Mucosa of gallbladder (tissue), 1 donor: Measurements from ENCODE around the gene ZNF136. TPM values are rescaled to one million over a fixed set of nuclear protein-coding genes. Genes with fewer than 3 reads are reported as not detected.
A peak's percentile ranks its signal among the peaks of the same experiment; 100 is the strongest.

Experiments used
- DNase-seq: peaks from one replicate; pipeline ENCODE4 v3.0.0-alpha.2; 2020; ENCODE audit warnings: low spot score
- total RNA-seq: library from RNA; stranded (reverse); gene quantifications from one replicate; pipeline ENCODE4 v1.2.1, GENCODE V29; 2021
- donor health status: DM: no; HTN: no; CAD: no.

The ZNF136 gene
- total RNA-seq = 8.8 TPM

DNA sequence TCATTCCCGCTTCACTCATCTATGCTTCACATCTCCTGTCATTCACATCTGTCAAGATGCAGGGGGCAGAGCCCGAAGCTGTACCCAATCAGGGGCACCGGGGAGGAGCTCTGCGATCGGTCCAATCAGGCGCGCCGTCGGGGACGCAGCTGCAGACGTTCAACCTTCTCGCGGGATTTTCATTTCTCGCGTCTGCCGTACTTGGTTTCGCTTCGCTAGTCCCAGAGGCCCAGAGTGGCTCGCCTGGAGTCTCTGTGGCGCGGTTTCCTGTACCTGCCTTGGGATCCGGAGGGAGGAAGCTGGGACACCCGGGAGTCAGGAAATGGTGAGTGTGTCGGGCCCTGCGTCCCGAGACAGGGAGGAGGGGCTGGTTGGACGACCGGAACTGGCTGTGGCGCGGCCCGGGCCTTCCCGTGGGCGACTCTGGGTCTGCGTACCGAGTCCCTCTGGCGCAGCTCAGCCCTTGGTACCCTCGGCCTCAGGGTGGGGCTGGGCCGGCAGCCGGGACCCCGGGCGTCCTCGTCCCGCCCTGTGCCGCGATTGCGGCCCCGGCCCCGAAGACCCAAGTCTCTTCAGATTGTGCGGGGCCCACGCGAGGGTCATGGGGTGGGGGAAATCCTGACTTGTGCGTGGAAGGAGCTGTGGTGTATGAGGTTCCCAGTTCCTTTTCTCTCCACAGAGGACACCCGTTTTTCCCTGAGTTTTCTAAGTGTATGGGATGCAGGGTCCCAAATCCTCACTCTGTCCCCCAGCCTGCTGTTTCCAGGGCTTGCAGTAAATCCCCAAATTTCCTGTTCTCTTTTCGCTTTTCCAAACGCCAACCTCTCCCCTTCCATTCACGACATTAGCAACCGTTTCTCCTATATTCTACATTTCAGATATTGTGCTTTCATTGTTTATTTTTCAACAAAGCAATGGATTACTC lies at the start of gene ZNF136:
TSS of gene ZNF136 (plus strand) at position 215 of the 925 bp plus-strand sequence. CDS start at position 323, 108 bp downstream.
- peak; percentile 97 for DNase-seq

- no peak for DNase-seq
These were observed 49.8 kb upstream of the ZNF136 start for GRCh38 chr19:12113121-12113520.

DNA sequence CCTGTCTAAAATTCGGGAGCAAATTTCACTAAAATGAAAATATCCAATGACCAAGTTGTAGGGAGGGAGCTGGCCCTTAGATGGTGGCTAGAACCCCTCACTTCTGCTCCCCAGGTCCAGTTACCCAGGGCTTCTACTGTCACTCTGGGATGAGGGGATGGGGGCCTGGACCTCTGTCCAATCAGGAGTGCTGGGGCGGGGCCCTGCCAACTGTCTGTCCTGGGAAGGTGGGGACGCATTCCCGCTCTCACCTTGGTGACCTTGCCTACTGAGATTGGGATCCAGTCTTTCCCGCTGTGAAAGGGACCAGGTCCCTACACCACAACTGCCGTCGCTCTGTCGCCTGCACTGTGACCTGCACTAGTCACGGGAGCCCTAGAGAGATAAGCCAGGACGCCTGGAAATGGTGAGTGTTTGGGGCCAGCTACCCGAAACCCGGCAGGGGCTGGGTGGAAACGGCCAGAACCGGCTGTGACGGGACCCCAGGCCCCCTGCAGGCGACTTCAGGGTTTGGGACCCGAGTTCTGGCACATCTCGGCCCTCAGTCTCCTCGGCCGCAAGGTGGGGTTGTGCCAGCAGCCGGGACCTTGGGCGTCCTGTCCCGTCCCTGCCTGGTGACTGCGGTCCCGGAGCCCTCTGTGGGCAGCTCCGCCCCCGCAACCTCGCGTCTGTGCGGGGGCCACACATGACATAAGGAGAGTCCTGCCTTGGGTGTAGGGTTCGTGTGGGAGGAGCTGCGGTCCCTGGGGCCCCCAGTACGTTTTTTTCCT lies 45.5 kb upstream of the ZNF136 start:
- no peak for DNase-seq

GRCh38 chr19:12126707-12127106 lies 36.2 kb upstream of the ZNF136 start:
- no peak for DNase-seq

DNA sequence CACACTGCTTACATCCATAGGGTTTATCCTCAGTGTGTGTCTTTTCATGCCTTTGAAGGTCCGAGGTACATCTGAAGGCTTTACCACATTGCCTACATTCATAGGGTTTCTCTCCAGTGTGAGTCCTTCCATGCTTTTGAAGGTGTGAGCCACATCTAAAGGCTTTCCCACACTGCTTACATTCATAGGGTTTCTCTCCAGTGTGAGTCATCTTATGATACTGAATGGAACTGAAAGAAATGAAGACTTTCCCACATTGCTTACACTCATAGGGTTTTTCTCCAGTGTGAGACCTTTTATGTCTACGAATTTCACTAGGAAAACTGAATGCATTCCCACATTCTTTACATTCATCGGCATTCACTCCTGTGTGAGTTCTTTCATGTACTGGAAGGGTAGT lies 29.8 kb upstream of the ZNF136 start:
- DNase-seq = no peak

DNA sequence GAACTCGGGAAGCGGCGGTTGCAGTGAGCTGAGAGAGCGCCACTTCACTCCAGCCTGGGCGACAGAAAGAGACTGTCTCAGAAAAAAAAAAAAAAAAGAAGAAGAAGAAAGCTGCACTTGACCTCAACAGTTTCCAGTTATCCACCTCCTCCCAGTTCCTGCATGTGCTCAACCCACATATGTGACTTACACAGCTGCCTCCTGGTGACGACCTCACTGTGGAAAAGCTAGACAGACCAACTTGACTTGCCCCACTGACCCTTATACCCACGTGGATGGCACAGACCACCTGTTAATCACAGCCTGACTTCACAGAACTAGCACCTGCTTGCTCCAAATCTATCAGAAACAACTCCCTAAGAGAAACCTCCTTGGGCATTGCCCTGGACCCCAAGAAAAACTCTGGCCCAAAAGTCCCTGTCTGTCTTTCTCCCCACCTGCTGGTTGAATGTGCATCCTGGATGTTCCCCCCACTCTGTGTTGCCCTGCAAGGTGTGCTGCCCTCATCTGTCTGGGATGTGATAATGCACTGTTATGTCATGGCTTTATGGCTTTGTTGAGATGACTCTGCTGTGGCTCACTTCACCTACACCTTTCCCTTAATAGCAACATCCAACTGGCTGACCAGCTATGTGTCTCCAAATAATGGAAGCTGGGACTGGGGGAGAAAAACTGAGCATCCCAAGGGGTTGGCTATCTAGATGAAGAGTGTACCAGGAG lies 25.5 kb upstream of the ZNF136 start:
- no peak for DNase-seq

DNA sequence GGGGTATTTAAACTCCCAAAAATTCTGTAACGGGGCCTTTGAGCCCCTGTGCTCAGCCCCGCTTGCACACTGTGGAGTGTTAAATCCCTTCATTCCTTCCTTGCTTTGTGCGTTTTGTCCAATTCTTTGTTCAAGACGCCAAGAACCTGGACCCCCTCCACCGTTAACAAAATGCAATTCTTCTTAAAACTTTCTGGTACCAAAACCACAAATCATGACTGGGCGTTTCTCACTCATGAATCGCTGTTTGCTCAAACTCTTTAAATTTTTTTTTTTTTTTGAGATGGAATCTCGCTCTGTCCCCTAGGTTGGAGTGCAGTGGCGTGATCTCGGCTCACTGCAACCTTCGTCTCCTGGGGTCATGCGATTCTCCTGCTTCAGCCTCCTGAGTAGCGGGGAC lies 23.6 kb upstream of the ZNF136 start:
- DNase-seq = no peak

- DNase-seq = peak; percentile 97
These were observed 22.9 kb upstream of the ZNF136 start, which contains the start of gene ZNF20 for GRCh38 chr19:12139885-12140544. TSS of gene ZNF20 (minus strand) at chr19:12140350. CDS start at chr19:12140182, 168 bp downstream.

DNA sequence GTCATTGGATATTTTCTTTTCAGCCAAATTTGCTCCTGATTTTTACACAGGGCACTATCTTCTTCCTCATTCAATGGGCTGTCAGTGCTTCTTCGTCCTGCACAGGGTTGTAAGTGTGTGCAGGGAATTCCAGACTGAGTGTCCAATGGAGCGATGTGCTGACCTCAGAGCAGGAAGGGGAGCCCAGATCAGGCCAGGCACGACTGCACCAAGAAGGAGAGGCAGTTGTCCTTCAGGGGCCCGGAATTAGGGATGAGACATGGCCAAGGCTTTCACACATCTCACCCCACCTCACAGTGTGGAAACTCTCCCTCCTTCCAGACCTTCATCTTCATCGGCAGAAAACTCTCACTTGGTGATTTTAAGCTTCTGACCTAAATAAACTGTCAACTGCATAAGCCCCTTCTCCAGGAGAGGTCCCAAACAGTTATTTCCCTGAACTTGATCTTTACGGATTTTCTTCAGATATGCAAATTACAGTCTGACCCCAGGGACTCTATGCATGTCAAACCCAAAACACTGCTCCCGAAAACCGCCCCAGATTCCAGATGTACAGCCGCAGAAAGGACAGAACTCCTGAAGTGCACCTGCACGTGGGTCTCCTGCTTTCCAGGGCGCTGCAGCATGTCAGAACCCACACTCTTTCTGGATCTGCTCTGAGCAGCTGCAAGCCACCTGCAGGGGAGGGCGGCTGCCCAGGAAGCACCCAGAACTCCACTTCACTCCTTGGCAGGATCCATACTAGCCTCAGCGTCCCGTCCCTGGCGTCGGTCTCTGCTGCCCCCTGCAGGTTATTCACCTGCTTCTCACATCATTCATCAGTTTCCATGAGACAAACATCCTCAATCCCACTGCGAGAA lies 22.1 kb upstream of the ZNF136 start:
- DNase-seq = peak; percentile 91

- no peak for DNase-seq
These were observed 21.5 kb upstream of the ZNF136 start for GRCh38 chr19:12141405-12141736.

- no peak for DNase-seq
These were observed 17.5 kb upstream of the ZNF136 start for GRCh38 chr19:12145348-12145747.

GRCh38 chr19:12155324-12155860 lies 7.5 kb upstream of the ZNF136 start:
- no peak for DNase-seq

- DNase-seq = peak; percentile 88
These were observed 6.5 kb upstream of the ZNF136 start, which contains the start of gene ZNF625 for GRCh38 chr19:12156223-12157058. TSS of gene ZNF625 (minus strand) at chr19:12156734. CDS start at chr19:12156558, 176 bp downstream.

- DNase-seq = no peak
These were observed 3.0 kb upstream of the ZNF136 start for GRCh38 chr19:12159773-12160414.

DNA sequence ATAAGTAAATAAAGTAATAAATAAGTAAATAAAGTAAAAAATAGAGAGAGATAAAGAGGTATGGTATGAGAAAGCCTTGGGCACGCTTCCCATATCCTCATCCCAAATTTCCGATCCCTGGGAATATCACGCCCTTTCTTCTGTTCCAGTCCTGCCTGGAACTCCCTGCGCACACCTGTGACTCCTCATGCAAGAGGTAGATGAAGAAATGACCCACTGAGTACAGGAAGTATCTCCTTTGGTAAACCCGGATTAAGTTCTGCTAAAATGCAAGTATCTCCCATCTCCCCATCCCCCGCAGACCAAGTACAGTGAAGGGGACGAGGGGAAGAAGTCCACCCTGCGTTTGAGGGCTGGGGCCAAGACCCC lies 399 bp upstream of the ZNF136 start:
- no peak for DNase-seq

DNA sequence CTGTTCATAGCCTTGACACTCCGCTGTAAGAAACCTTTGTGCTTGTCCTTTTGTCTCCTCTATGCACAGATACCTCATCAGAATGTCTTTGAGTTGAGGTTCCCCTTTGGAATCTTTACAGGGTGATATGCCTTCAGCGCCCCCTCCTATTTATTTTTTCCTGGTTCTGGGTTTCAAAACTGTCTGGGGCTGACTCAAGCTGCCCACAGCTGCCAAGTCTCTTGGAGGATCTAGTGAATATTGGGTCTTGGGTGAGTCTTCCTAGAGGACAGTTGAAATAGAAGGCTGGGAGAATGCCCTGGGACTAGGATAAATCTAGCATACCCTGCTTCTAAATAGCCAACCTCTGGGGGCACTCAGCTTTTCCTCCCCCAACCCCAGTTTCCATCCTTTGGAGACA lies 930 bp downstream of the ZNF136 start:
- DNase-seq = no peak

DNA sequence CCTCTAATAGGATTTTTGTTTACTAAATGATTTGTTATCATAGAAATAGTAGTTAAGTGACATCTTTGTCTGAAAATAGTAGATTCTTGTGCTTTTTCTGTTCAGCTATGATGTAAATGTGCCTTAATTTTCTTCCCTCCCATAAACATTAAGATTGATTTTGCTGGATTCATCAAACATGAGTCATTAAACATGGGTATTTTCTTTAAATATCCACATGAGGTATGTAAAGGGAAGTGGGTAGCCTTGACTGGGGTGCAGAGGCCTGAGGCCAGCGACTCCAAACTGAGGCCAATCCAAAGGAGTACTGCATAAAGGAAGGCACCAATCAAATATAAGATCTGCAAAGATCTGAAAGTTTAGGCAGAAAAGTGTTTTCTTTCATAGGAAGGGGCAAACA lies 3.7 kb downstream of the ZNF136 start:
- DNase-seq = no peak

DNA sequence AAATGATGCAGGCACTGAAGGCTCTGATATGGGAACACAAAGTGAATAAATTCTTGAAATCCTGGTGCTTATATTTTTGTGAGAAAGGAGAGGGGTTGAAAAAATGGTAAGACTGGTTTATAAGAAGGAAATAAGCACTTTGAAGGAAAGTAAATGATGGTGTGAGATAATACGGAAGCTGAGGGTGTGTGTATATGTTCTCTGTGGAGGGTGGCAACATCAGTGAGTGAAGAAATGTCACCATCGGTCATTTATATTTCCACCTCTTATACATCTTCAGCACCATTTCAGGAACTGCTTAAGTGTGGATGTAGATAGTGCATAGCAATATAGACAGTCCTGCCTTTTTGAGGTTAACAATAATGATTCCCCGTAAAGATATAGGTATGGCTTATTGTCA lies 17.5 kb downstream of the ZNF136 start:
- DNase-seq = no peak

DNA sequence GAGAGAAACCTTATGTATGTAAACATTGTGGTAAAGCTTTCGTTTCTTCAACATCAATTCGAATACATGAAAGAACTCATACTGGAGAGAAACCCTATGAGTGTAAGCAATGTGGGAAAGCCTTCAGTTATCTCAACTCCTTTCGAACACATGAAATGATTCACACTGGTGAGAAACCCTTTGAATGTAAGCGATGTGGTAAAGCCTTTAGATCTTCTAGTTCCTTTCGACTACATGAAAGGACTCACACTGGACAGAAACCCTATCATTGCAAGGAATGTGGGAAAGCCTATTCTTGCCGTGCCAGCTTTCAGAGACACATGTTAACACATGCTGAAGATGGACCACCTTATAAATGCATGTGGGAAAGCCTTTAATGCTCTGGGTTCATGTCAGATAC lies 24.7 kb downstream of the ZNF136 start:
- DNase-seq = no peak
